Kidney epithelial cell (primary cell): ENCODE data around the gene GCNA. TPM values are rescaled to one million over a fixed set of nuclear protein-coding genes. Genes with fewer than 3 reads are reported as not detected.
"Not testable (repeated sequence)": the region's sequence is repeated elsewhere in the genome, so short reads cannot be mapped to it uniquely, and the experiment has no call there.

Experiments
- DNase-seq: peaks from one replicate; pipeline ENCODE4 v3.0.0-alpha.2; 2010; ENCODE audit warnings: low read depth
- H3K27me3 ChIP-seq: 2 replicates; pipeline ENCODE4 v1.6.0; 2011; ENCODE audit warnings: low read length; ENCODE audit not compliant: control insufficient read depth, insufficient read depth
- H3K36me3 ChIP-seq: 2 replicates; pipeline ENCODE4 v1.5.1; 2011; ENCODE audit warnings: low read length; ENCODE audit not compliant: control insufficient read depth, insufficient read depth
- H3K4me3 ChIP-seq: 2 replicates; pipeline ENCODE4 v1.5.1; 2011; ENCODE audit warnings: low read depth, mild to moderate bottlenecking, control low read depth, low read length
- total RNA-seq: library from RNA; depleted of rRNA; stranded (reverse); fragments of >200 nt; gene quantifications from 2 replicates; pipeline ENCODE4 v1.2.3, GENCODE V29; 2015
- TF ChIP-seq, protein P1 (sequence below): IDR thresholded peaks from 2 replicates; pipeline ENCODE4 v1.5.1; 2011; ENCODE audit warnings: mild to moderate bottlenecking, moderate library complexity, low read length, control low read depth, inconsistent platforms; ENCODE audit not compliant: insufficient read depth, poor library complexity, severe bottlenecking

Gene GCNA
- total RNA-seq, 1 donor from 2014 or later: 4.1 TPM

GRCh38 chrX:71637253-71637618 lies 59.0 kb downstream of the GCNA start:
- no peak for DNase-seq
- Histone ChIP-seq H3K4me3 (no peak overlapping the region), H3K27me3 (no peaks in the 10 kb centered on the region), H3K36me3 (no peaks in the 10 kb centered on the region)
- TF ChIP-seq, protein P1, sequence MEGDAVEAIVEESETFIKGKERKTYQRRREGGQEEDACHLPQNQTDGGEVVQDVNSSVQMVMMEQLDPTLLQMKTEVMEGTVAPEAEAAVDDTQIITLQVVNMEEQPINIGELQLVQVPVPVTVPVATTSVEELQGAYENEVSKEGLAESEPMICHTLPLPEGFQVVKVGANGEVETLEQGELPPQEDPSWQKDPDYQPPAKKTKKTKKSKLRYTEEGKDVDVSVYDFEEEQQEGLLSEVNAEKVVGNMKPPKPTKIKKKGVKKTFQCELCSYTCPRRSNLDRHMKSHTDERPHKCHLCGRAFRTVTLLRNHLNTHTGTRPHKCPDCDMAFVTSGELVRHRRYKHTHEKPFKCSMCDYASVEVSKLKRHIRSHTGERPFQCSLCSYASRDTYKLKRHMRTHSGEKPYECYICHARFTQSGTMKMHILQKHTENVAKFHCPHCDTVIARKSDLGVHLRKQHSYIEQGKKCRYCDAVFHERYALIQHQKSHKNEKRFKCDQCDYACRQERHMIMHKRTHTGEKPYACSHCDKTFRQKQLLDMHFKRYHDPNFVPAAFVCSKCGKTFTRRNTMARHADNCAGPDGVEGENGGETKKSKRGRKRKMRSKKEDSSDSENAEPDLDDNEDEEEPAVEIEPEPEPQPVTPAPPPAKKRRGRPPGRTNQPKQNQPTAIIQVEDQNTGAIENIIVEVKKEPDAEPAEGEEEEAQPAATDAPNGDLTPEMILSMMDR: no peak

GRCh38 chrX:71637848-71638247 lies 59.6 kb downstream of the GCNA start:
- no peak overlapping the region for H3K4me3 ChIP-seq
- TF ChIP-seq, protein P1: no peak
- no peak for DNase-seq
- no peaks in the 10 kb centered on the region for H3K27me3 ChIP-seq
- H3K36me3 ChIP-seq: no peaks in the 10 kb centered on the region

GRCh38 chrX:71638409-71638808 lies 60.2 kb downstream of the GCNA start:
- TF ChIP-seq, protein P1: no peak
- DNase-seq: no peak
- no peaks in the 10 kb centered on the region for H3K27me3 ChIP-seq
- no peaks in the 10 kb centered on the region for H3K36me3 ChIP-seq
- no peak overlapping the region for H3K4me3 ChIP-seq

DNA sequence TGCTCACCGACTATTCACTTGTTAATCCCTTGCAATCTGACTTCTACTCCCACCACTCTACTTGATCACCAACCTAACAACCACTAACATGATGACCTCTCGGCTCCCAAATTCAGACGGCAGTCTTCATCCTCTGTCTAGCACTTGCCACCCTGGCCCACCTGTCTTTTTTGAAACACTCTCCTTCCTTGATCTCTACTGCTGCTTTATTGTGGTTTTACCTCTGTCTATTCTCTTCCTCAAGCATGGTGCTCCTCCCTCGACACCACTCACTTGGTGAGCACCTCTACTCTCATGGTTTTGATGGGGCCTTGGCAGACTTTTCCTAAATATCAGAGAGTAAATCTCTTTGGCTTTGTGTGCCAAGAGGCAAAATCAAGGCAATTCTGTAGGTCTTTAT lies 61.8 kb downstream of the GCNA start:
- no peak for DNase-seq
- H3K4me3 ChIP-seq: no peak overlapping the region
- TF ChIP-seq, protein P1: no peak

GRCh38 chrX:71644406-71644805 lies 66.2 kb downstream of the GCNA start:
- not testable (repeated sequence) for H3K27me3 ChIP-seq, H3K36me3 ChIP-seq, H3K4me3 ChIP-seq, DNase-seq

More for the DNA sequence above, 61.8 kb downstream of the GCNA start:
- Histone ChIP-seq H3K36me3 (no peaks in the 10 kb centered on the region), H3K27me3 (no peaks in the 10 kb centered on the region)

- no peaks in the 10 kb centered on the region for H3K27me3 ChIP-seq
- DNase-seq: no peak
- TF ChIP-seq, protein P1: no peak
- H3K4me3 ChIP-seq: no peak overlapping the region
- no peaks in the 10 kb centered on the region for H3K36me3 ChIP-seq
These were observed 72.2 kb downstream of the GCNA start for GRCh38 chrX:71650333-71650969.
